ENCODE results near the gene HEY2.
A peak's percentile ranks its signal among the peaks of the same experiment; 100 is the strongest.

The HEY2 gene

DNA sequence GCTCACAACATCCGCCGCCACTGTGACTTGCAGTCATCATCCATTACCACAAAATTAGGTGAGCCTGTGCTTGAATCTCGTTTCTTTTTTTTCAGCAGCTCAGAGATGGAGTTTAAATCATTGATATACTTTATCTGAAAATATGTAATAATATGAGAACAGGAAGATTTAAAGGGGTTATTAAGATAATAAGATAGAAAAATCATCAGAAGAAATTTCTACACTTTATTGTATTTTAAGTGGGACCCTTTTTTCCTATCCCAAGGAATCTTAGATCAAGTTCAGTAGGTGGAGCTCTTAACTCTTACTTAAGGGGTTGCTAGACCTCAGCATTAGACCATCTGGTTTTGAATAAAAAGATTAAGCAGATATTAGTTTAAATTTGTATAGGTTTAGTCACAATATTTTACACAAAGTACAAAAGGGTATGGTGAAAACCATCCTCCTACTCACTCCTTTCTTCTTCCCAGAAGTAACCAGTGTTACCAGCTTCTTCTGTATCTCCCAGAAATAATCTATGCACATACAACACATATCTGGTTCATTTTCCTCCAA is 32.0 kb downstream of the HEY2 start (continued):
- TF ChIP-seq, protein P1, sequence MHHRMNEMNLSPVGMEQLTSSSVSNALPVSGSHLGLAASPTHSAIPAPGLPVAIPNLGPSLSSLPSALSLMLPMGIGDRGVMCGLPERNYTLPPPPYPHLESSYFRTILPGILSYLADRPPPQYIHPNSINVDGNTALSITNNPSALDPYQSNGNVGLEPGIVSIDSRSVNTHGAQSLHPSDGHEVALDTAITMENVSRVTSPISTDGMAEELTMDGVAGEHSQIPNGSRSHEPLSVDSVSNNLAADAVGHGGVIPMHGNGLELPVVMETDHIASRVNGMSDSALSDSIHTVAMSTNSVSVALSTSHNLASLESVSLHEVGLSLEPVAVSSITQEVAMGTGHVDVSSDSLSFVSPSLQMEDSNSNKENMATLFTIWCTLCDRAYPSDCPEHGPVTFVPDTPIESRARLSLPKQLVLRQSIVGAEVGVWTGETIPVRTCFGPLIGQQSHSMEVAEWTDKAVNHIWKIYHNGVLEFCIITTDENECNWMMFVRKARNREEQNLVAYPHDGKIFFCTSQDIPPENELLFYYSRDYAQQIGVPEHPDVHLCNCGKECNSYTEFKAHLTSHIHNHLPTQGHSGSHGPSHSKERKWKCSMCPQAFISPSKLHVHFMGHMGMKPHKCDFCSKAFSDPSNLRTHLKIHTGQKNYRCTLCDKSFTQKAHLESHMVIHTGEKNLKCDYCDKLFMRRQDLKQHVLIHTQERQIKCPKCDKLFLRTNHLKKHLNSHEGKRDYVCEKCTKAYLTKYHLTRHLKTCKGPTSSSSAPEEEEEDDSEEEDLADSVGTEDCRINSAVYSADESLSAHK (tag by site-specific recombination; IDR thresholded peaks at IDR 0.05): no peak
- TF ChIP-seq ZNF394 (tag by site-specific recombination; IDR thresholded peaks at IDR 0.05; ENCODE audit: borderline replicate concordance) (no peak), ZBTB17 (tag by site-specific recombination; IDR thresholded peaks at IDR 0.05) (no peak), ZNF169 (tag by site-specific recombination; IDR thresholded peaks at IDR 0.05) (no peak), ZNF324 (tag by site-specific recombination; IDR thresholded peaks at IDR 0.05) (no peak), ZNF133 (tag by site-specific recombination; IDR thresholded peaks at IDR 0.05) (no peak), ZNF837 (tag by site-specific recombination; IDR thresholded peaks at IDR 0.05) (no peak), ZNF629 (tag by site-specific recombination; IDR thresholded peaks at IDR 0.05) (0 out of 2 replicates have a peak, but pooled peaks have one; percentile 37), ZNF473 (tag by site-specific recombination; IDR thresholded peaks at IDR 0.05) (no peak), BCL11A (tag by site-specific recombination; IDR thresholded peaks at IDR 0.05; ENCODE audit: low read depth) (no peak), ZNF654 (tag by site-specific recombination; IDR thresholded peaks at IDR 0.05; ENCODE audit: low read depth) (peak; percentile 68), ZNF366 (tag by site-specific recombination; conservative IDR thresholded peaks at IDR 0.05) (no peak), ZNF335 (tag by site-specific recombination; conservative IDR thresholded peaks at IDR 0.05) (no peak; the same call in 1 of the 2 replicates), ZNF416 (tag by site-specific recombination; IDR thresholded peaks at IDR 0.05) (no peak), ZNF529 (tag by site-specific recombination; IDR thresholded peaks at IDR 0.05; ENCODE audit: insufficient replicate concordance) (no peak), HOXA7 (CRISPR knock-in tag; IDR thresholded peaks at IDR 0.05; ENCODE audit: borderline replicate concordance) (no peak), FEZF1 (tag by site-specific recombination; IDR thresholded peaks at IDR 0.05) (no peak), PRDM1 (tag by site-specific recombination; IDR thresholded peaks at IDR 0.05) (no peak), ZNF621 (tag by site-specific recombination; IDR thresholded peaks at IDR 0.05) (no peak), ZNF214 (tag by site-specific recombination; IDR thresholded peaks at IDR 0.05; ENCODE audit: borderline replicate concordance) (no peak), KLF8 (tag by site-specific recombination; IDR thresholded peaks at IDR 0.05) (no peak), SALL2 (tag by site-specific recombination; IDR thresholded peaks at IDR 0.05; ENCODE audit: borderline replicate concordance) (no peak), ZNF155 (tag by site-specific recombination; IDR thresholded peaks at IDR 0.05) (no peak)
- TF ChIP-seq, protein P2, sequence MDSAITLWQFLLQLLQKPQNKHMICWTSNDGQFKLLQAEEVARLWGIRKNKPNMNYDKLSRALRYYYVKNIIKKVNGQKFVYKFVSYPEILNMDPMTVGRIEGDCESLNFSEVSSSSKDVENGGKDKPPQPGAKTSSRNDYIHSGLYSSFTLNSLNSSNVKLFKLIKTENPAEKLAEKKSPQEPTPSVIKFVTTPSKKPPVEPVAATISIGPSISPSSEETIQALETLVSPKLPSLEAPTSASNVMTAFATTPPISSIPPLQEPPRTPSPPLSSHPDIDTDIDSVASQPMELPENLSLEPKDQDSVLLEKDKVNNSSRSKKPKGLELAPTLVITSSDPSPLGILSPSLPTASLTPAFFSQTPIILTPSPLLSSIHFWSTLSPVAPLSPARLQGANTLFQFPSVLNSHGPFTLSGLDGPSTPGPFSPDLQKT (IDR thresholded peaks at IDR 0.05; ENCODE audit: borderline replicate concordance, low read depth, low read length): no peak
- TF ChIP-seq, protein P3, sequence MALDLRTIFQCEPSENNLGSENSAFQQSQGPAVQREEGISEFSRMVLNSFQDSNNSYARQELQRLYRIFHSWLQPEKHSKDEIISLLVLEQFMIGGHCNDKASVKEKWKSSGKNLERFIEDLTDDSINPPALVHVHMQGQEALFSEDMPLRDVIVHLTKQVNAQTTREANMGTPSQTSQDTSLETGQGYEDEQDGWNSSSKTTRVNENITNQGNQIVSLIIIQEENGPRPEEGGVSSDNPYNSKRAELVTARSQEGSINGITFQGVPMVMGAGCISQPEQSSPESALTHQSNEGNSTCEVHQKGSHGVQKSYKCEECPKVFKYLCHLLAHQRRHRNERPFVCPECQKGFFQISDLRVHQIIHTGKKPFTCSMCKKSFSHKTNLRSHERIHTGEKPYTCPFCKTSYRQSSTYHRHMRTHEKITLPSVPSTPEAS (tag by site-specific recombination; IDR thresholded peaks at IDR 0.05): no peak
- TF ChIP-seq, protein P4, sequence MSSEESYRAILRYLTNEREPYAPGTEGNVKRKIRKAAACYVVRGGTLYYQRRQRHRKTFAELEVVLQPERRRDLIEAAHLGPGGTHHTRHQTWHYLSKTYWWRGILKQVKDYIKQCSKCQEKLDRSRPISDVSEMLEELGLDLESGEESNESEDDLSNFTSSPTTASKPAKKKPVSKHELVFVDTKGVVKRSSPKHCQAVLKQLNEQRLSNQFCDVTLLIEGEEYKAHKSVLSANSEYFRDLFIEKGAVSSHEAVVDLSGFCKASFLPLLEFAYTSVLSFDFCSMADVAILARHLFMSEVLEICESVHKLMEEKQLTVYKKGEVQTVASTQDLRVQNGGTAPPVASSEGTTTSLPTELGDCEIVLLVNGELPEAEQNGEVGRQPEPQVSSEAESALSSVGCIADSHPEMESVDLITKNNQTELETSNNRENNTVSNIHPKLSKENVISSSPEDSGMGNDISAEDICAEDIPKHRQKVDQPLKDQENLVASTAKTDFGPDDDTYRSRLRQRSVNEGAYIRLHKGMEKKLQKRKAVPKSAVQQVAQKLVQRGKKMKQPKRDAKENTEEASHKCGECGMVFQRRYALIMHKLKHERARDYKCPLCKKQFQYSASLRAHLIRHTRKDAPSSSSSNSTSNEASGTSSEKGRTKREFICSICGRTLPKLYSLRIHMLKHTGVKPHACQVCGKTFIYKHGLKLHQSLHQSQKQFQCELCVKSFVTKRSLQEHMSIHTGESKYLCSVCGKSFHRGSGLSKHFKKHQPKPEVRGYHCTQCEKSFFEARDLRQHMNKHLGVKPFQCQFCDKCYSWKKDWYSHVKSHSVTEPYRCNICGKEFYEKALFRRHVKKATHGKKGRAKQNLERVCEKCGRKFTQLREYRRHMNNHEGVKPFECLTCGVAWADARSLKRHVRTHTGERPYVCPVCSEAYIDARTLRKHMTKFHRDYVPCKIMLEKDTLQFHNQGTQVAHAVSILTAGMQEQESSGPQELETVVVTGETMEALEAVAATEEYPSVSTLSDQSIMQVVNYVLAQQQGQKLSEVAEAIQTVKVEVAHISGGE (tag by site-specific recombination; conservative IDR thresholded peaks at IDR 0.05; ENCODE audit: low read depth): no peak
- TF ChIP-seq, protein P5, sequence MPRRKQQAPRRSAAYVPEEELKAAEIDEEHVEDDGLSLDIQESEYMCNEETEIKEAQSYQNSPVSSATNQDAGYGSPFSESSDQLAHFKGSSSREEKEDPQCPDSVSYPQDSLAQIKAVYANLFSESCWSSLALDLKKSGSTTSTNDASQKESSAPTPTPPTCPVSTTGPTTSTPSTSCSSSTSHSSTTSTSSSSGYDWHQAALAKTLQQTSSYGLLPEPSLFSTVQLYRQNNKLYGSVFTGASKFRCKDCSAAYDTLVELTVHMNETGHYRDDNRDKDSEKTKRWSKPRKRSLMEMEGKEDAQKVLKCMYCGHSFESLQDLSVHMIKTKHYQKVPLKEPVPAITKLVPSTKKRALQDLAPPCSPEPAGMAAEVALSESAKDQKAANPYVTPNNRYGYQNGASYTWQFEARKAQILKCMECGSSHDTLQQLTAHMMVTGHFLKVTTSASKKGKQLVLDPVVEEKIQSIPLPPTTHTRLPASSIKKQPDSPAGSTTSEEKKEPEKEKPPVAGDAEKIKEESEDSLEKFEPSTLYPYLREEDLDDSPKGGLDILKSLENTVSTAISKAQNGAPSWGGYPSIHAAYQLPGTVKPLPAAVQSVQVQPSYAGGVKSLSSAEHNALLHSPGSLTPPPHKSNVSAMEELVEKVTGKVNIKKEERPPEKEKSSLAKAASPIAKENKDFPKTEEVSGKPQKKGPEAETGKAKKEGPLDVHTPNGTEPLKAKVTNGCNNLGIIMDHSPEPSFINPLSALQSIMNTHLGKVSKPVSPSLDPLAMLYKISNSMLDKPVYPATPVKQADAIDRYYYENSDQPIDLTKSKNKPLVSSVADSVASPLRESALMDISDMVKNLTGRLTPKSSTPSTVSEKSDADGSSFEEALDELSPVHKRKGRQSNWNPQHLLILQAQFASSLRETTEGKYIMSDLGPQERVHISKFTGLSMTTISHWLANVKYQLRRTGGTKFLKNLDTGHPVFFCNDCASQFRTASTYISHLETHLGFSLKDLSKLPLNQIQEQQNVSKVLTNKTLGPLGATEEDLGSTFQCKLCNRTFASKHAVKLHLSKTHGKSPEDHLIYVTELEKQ (tag by site-specific recombination; IDR thresholded peaks at IDR 0.05; ENCODE audit: borderline replicate concordance): no peak
- TF ChIP-seq, protein P6, sequence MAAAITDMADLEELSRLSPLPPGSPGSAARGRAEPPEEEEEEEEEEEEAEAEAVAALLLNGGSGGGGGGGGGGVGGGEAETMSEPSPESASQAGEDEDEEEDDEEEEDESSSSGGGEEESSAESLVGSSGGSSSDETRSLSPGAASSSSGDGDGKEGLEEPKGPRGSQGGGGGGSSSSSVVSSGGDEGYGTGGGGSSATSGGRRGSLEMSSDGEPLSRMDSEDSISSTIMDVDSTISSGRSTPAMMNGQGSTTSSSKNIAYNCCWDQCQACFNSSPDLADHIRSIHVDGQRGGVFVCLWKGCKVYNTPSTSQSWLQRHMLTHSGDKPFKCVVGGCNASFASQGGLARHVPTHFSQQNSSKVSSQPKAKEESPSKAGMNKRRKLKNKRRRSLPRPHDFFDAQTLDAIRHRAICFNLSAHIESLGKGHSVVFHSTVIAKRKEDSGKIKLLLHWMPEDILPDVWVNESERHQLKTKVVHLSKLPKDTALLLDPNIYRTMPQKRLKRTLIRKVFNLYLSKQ (tag by site-specific recombination; IDR thresholded peaks at IDR 0.05; ENCODE audit: borderline replicate concordance): no peak

All from HEK293 (cell line).